ENCODE measurements around the gene MARVELD2.
A peak's percentile ranks its signal among the peaks of the same experiment; 100 is the strongest.

Gene MARVELD2

GRCh38 chr5:69416180-69416579, 1.3 kb downstream of the MARVELD2 start:
- H3K4me2 ChIP-seq (ENCODE audit: low read length), result peak overlapping the region; percentile 67
- no peak for TF ChIP-seq CTCF (IDR thresholded peaks at IDR 0.05)
- no peaks in the 10 kb centered on the region for H3K9me3 ChIP-seq (ENCODE audit: control insufficient read depth, low read length)
- H3K27ac ChIP-seq, result peak overlapping the region; percentile 85
- H3K4me1 ChIP-seq, result no peaks in the 10 kb centered on the region
- peak overlapping the region; percentile 84 for H3K9ac ChIP-seq
- H3K4me3 ChIP-seq (ENCODE audit: low read depth, low read length), result peak overlapping the region; percentile 97
- H3K79me2 ChIP-seq, result peaks cover 7% of the 10 kb centered on the region
- no peaks in the 10 kb centered on the region for H3K36me3 ChIP-seq (ENCODE audit: control insufficient read depth, insufficient read depth, low read length)
- H3K27me3 ChIP-seq (ENCODE audit: control insufficient read depth, insufficient read depth, low read length), result no peaks in the 10 kb centered on the region
- H2AFZ ChIP-seq, result peak overlapping the region; percentile 98

GRCh38 chr5:69416699-69417098, 1.8 kb downstream of the MARVELD2 start:
- Histone ChIP-seq H3K4me3 (ENCODE audit: low read depth, low read length) (no peak overlapping the region), H3K9me3 (ENCODE audit: control insufficient read depth, low read length) (no peaks in the 10 kb centered on the region), H3K27me3 (ENCODE audit: control insufficient read depth, insufficient read depth, low read length) (no peaks in the 10 kb centered on the region), H3K79me2 (peaks cover 7% of the 10 kb centered on the region), H3K4me1 (no peaks in the 10 kb centered on the region), H2AFZ (no peak overlapping the region), H3K9ac (no peak overlapping the region), H3K36me3 (ENCODE audit: control insufficient read depth, insufficient read depth, low read length) (no peaks in the 10 kb centered on the region), H3K27ac (no peak overlapping the region), H3K4me2 (ENCODE audit: low read length) (no peak overlapping the region)
- TF ChIP-seq CTCF (IDR thresholded peaks at IDR 0.05), result no peak

- Histone ChIP-seq H3K36me3 (ENCODE audit: control insufficient read depth, insufficient read depth, low read length) (no peaks in the 10 kb centered on the region), H3K9ac (no peak overlapping the region), H3K4me3 (ENCODE audit: low read depth, low read length) (no peak overlapping the region)
These were observed 3.6 kb downstream of the MARVELD2 start for GRCh38 chr5:69418554-69418953.

GRCh38 chr5:69431424-69432303, 16.7 kb downstream of the MARVELD2 start:
- Histone ChIP-seq H3K4me2 (ENCODE audit: low read length) (no peak overlapping the region), H3K4me1 (no peaks in the 10 kb centered on the region), H3K79me2 (no peaks in the 10 kb centered on the region), H3K9me3 (ENCODE audit: control insufficient read depth, low read length) (no peaks in the 10 kb centered on the region), H3K27me3 (ENCODE audit: control insufficient read depth, insufficient read depth, low read length) (no peaks in the 10 kb centered on the region), H2AFZ (no peak overlapping the region), H3K9ac (no peak overlapping the region), H3K36me3 (ENCODE audit: control insufficient read depth, insufficient read depth, low read length) (no peaks in the 10 kb centered on the region), H3K4me3 (ENCODE audit: low read depth, low read length) (no peak overlapping the region), H3K27ac (no peak overlapping the region)
- no peak for TF ChIP-seq CTCF (IDR thresholded peaks at IDR 0.05)

More at GRCh38 chr5:69418554-69418953, 3.6 kb downstream of the MARVELD2 start:
- Histone ChIP-seq H3K4me2 (ENCODE audit: low read length) (no peak overlapping the region), H2AFZ (no peak overlapping the region), H3K27ac (no peak overlapping the region), H3K27me3 (ENCODE audit: control insufficient read depth, insufficient read depth, low read length) (no peaks in the 10 kb centered on the region), H3K4me1 (no peaks in the 10 kb centered on the region), H3K79me2 (peaks cover 7% of the 10 kb centered on the region), H3K9me3 (ENCODE audit: control insufficient read depth, low read length) (no peaks in the 10 kb centered on the region)
- no peak for TF ChIP-seq CTCF (IDR thresholded peaks at IDR 0.05)

Data from parathyroid adenoma (tissue), 2 donors.